RPMI7951 (cell line): ENCODE results near the gene SLC25A33. TPM values are rescaled to one million over a fixed set of nuclear protein-coding genes. Genes with fewer than 3 reads are reported as not detected.
A peak's percentile ranks its signal among the peaks of the same experiment; 100 is the strongest.
"Not testable (repeated sequence)": the region's sequence is repeated elsewhere in the genome, so short reads cannot be mapped to it uniquely, and the experiment has no call there.

Experiments
- DNase-seq: peaks from one replicate; pipeline ENCODE4 v3.0.0-alpha.2; 2012; ENCODE audit warnings: low read depth
- total RNA-seq: library from RNA; depleted of rRNA; stranded (reverse); fragments of >200 nt; shearing (Covaris generic); gene quantifications from 2 replicates; pipeline ENCODE4 v1.2.3, GENCODE V29; 2014; rRNA removed

SLC25A33 gene, protein sequence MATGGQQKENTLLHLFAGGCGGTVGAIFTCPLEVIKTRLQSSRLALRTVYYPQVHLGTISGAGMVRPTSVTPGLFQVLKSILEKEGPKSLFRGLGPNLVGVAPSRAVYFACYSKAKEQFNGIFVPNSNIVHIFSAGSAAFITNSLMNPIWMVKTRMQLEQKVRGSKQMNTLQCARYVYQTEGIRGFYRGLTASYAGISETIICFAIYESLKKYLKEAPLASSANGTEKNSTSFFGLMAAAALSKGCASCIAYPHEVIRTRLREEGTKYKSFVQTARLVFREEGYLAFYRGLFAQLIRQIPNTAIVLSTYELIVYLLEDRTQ
- total RNA-seq = 6.6 and 8.1 TPM in 2 replicates

GRCh38 chr1:9539165-9539828 lies at the start of gene SLC25A33:
Gene SLC25A33 (plus strand): TSS chr1:9539465. CDS start chr1:9539692, 227 bp downstream.
- DNase-seq = peak; percentile 94

DNA sequence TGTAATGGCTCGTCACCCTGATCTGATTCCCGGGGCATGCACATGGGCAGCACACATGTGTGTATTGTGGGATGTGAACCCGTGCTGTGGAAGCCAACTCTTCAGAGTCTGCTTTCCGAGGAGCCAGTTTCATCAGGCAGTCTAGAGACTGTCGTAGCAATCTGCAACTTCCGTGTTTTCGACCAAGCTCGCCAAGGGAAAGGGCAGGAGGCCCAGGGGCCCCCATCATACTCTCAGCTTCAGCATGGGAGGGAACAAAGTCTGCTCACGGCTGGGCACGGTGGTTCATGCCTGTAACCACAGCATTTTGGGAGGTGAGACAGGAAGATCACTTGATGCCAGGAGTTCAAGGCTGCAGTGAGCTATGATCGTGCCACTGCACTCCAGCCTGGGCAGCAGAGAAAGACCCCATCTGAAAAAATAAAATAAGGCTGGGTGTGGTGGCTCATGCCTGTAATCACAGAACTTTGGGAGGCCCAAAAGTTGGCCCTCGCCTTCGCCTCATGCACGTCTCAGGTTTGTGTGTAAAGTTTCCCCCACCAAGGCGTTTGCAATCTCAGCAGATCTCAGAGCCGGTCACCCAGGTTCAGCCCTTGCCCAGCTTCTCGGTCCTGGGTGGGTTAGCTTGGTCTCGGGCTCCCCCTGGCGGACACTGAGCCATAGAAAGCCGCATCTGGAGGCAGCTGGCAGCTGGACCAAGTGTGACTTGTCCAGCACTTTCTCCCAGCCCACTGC lies 48.5 kb upstream of the SLC25A33 start:
- peak; percentile 77 for DNase-seq

GRCh38 chr1:9493326-9493725 lies 45.9 kb upstream of the SLC25A33 start:
- no peak for DNase-seq

DNA sequence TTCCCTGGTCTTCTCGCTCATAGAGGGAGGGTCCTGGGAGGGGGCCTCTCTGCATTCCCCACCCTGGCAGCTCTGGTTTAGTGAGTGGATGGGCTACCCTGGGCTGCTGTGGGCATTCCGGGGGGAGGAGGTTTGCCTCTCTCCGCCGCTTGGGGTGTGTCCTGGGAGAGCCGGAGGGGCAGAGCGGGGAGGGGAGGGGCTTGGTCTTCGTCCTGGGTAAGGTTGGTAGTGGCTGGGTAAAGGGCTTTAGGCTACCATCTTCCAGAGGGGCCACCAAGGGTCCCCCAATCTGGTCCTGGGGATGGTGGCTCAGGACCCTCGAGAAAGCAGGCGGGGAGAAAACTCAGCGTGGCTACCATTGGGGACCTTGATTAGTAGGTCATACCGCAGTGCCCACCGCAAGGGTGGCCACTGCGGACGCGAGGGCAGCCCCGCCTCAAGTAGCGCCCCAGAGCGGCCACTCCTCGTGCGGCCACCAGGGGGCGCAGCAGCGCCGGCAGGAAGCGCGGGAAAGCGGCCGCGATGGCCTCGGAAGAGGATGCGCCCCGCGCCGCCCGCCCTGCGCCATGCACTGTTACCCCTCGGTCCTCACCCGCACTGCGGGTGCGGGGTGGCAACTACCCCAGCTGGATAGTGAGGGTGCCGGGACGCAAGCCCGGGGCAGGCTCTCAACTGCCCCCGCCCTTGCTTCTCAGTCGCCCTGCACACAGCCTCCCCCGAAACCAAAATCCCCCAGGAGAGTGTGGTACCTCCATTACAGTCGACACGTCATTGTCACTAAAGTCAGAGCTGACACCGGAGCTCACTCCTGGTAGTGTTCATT lies 44.1 kb upstream of the SLC25A33 start:
- DNase-seq = peak; percentile 49

DNA sequence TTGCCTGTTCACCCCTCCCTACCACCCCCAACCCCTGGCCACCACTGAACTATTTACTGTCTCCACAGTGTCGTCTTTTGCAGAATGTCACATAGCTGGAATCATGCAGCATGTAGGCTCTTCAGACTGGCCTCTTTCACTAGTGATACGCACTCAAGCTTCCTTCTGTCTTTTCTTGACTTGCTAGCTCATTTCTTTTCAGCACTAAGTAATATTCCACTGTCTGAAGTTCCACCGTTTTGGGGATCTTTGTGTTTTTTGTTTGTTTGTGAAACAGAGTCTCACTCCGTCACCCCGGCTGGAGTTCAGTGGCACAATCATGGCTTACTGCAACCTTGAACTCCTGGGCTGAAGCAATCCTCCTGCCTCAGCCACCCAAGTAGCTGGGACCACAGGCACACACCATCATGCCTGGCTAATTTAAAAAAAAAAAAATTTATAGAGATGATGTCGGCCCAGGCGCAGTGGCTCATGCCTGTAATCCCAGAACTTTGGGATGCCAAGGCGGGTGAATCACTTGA lies 43.4 kb upstream of the SLC25A33 start:
- no peak for DNase-seq

DNA sequence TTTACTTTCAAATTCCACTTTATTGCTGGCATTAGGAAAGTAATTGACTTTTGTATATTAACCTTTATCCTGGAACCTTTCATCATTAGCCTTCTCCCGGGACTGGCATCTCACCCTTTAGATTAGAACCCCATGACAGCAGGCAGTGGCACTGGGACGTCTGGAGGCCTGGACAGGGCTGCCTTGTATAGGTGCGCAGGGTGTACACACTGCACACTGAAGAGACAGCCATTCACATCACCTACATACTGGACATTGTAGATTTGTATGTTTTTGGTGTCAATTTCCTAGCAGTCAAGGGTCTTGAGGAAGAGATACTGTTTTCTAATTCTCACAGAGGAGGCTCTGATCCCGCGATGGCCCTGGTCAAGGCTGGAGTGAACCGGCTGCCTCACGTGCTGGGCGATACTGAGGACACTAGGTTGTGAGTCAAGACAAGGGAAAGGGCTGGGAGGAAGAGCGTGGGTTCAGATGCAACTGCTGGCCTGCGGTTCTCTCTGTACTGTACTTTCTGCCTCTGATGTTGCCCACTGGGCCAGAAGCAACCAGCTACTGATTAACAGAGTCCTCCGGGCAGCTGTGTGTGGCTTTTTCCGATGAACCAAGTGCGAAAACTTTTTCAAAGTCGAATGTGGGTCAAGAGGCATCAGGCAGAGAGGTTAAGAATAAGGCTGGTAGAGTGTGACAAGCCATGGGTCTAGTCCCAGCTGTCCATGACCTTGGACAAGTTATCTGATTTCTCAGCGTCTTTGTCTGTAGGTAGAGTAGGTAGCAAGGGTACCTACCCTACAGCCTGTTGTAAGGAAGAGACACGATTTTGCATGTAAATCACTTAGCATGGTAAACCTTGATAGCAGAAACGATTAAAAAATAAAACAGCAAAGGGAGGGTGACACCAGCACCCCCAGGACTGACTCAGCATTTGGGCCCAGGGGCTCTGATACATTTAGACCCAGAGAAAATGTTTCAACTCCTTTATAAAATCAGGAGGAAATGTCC lies 38.2 kb upstream of the SLC25A33 start:
- no peak for DNase-seq

DNA sequence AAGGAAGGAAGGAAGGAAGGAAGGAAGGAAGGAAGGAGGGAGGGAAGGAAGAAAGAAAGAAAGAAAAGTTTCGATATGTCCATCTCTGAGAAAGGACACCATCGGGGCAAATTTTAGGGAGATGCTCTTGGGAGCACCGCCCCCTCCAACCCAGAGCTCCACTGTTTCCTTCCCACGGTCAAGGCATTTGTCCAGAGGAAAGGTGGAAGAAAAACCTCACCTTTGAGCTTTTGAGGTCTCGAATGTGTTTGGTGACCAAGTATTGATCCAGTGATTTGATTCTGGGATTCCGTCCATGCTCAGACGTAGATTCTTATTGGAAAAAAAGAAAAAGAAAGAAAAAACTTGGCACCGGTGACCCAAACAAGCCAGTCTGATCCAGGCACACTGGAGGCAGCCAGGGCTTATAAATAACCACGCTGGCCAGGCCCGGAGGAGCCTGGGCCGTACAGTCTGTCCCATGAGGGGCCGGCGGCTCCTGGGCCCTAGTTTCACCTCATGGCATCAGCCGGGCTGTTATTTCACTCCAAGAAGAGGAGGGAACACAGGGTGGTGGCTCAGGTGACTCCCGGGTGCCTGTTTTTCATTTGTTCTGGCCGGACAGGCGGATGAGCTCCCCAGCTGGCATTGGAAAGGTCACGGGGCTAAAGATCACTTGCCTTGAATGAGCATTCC lies 36.1 kb upstream of the SLC25A33 start:
- DNase-seq = no peak

DNA sequence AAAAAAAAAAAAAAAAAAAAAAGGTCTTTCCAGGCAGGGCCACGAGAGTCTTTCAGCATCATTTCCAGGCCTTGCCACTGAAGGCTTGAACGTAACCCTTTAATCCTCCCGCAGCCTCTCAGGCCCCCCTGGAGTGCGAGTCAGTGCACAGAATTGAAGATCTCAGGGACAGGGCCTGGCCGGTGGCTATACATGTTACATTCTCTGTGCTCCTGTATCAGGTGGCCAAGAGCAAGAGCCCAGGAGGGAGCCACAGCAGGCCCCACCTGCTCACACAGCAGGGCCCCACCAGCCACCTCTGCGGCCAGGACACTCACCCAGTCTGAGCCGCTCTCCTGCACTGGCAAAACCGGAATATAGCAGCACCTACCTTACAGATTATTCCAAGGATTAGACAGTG lies 34.1 kb upstream of the SLC25A33 start:
- DNase-seq = no peak

DNA sequence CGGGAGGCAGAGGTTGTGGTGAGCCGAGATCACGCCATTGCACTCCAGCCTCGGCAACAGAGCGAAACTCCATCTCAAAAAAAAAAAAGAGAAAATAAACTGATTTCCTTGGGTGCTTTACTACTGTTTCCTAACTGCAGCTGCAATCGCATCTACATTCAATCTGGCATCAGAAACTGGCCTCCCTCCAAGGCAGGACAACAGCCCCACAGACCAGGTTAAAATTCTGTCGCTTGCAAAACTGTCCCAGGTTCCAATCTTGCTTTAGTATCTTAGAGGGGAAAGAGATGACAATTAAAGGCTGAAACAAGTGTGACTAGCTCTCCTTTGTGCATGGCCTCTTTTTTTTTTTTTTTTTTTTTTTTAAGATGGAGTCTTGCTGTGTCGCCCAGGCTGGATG lies 32.4 kb upstream of the SLC25A33 start:
- no peak for DNase-seq

DNA sequence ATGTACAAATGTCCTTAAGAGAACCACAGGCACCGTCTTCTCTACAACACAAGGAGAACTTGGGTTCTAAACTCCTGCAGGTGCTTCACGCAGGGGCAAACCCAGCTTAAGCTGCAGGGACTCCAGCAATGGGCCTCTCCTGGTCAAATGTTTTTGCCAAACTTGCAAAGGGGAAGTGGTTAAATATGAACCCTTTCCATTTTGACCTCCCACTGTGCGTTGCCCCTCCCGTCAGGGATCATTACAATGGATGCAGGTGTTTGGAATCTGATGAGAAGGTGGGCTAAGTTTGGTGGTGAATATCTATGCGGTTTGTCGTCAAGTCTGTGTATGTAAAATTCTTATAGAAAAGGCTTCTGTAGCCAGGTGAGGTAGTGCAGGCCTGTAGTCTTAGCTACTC lies 29.1 kb upstream of the SLC25A33 start:
- DNase-seq = no peak

- DNase-seq = not testable (repeated sequence)
Measured at GRCh38 chr1:9515550-9515949, 23.7 kb upstream of the SLC25A33 start.

GRCh38 chr1:9518454-9518998 lies 20.7 kb upstream of the SLC25A33 start:
- DNase-seq = no peak

DNA sequence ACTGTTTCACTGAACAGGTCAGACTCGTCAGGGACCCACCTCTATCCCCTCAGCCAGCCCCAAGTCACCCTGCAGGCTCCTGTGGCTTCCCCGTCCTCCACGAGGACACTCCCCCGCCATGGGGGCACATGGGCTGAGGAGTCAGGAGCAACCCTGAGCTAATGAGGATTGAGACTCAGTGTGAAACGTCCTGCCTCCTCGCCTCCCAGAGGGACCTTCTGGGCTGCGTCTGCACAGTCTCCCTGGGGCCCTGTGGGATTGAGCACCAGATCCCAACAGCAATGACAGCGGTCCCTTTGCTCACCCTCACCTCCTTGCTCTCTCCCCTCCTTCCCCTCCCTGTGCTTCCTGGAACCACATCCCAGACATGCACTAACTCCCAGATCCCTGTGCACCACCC lies 18.9 kb upstream of the SLC25A33 start:
- no peak for DNase-seq

DNA sequence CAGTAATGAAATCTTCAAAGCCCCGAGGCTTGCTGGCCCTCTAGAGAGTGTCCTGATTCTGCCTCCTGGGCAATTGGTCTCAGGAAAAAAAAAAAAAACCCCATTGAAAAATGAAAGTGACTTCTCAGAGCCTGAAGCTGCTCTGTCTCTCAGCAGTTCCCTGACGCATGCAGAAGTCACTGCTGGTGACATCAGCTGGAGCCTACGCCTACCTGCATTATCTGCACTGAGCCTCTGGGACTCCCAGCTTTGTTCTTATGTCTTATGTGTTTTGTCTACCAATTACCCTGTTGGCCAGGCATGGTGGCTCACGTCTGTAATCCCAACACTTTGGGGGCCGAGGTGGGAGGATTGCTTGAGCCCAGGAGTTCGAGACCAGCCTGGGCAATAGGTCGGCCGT lies 10.1 kb upstream of the SLC25A33 start:
- peak; percentile 47 for DNase-seq

DNA sequence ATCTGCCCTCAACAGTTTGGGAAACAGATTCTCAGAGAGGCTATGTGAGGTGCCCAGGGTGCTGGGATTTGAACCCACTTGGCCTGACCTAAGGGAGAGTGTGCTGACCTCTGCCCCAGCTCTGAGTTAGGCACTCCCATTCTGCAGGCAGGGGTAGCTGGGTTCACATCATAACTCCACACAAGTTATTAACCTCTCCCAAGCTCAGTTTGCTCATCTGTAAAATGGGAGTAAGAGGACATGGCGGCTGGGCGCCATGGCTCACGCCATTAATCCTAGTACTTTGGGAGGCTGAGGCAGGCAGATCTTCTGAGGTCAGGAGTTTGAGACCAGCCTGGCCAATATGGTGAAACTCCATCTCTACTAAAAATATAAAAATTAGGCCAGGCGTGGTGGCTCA lies 8.9 kb upstream of the SLC25A33 start:
- DNase-seq = no peak

- no peak for DNase-seq
Measured at GRCh38 chr1:9534953-9535352, 4.3 kb upstream of the SLC25A33 start.

DNA sequence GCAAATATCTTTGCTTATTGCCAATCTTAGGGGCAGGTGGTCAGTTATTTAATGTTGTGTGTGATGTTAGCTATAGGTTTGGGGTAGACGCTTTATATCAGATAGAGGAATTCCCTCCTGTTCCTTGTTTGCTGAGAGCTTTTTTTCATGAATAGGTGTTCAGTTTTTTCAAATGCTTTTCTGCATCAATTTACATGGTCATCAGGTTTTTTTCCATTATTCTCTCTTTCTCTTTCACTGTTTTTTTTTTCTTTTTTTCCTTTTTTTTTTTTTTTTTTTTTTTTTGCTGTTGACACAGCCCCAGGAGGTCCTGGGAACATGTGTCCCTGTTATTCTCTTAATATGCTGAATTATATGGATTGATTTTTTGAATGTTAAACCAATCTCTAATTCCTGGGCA lies 3.0 kb upstream of the SLC25A33 start:
- DNase-seq = no peak

DNA sequence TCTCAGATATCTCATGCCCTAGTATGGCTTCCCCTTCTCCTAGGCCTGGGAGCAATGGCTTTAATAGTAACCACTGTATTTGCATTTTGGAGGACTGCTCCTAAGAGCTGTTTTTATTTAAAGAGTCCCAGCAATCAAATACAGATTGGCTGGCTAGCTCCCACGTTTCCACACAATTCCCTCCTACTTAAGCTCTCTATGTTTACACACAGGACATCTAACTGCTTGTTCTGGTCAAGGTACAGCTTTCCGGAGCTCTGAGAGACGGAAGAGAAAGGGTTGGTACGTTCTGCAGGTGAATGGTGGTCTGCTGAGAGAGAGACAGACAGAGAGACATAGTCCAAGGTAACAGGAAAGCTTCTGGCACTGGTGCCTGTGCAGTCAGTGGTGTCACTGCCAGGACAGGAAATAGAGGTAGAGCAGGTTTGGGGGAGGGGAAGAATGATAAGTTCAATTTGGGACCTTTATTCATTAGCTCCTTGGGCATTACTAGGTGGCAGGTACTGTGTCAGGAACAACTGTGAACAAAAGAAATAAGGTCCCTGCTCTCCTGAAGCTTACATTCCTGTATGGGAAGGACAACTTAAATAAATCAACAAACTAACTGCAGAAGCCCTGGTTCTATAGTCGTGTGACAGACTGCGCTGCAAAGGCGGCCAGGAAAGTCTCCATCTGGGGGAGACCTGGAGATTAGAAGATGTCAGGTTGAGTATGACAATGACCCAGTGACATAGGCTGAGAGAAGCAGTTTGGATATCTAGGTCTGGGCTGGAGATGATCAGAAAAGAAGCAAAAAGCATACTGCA lies 1.2 kb upstream of the SLC25A33 start:
- DNase-seq = no peak
